Ishikawa (cell line): Measurements from ENCODE around the gene ZXDC.

Experiments
- CEBPB ChIP-seq: IDR thresholded peaks from 2 replicates; pipeline ENCODE4 v1.6.1; 2012
- CREB1 ChIP-seq: IDR thresholded peaks from 2 replicates; pipeline ENCODE4 v1.6.1; 2012; ENCODE audit warnings: low read depth
- EGR1 ChIP-seq: IDR thresholded peaks from 2 replicates; pipeline ENCODE4 v1.6.1; 2012
- EP300 ChIP-seq: IDR thresholded peaks from 2 replicates; pipeline ENCODE4 v1.6.1; 2012; ENCODE audit warnings: borderline replicate concordance
- FOXM1 ChIP-seq: IDR thresholded peaks from 2 replicates; pipeline ENCODE4 v1.6.1; 2012; ENCODE audit warnings: low read depth, borderline replicate concordance
- NFIC ChIP-seq: IDR thresholded peaks from 2 replicates; pipeline ENCODE4 v1.6.1; 2012
- RAD21 ChIP-seq: IDR thresholded peaks from 2 replicates; pipeline ENCODE4 v1.6.1; 2012; ENCODE audit warnings: low read depth
- TAF1 ChIP-seq: IDR thresholded peaks from 2 replicates; pipeline ENCODE4 v1.6.1; 2012; ENCODE audit warnings: low read depth, mild to moderate bottlenecking
- TCF12 ChIP-seq: IDR thresholded peaks from 2 replicates; pipeline ENCODE4 v1.6.1; 2012; ENCODE audit warnings: low read depth
- TEAD4 ChIP-seq: IDR thresholded peaks from 2 replicates; pipeline ENCODE4 v1.6.1; 2012
- YY1 ChIP-seq: IDR thresholded peaks from 2 replicates; pipeline ENCODE4 v1.6.1; 2012; ENCODE audit warnings: low read depth
- ZBTB7A ChIP-seq: IDR thresholded peaks from 2 replicates; pipeline ENCODE4 v1.6.1; 2012; ENCODE audit warnings: low read depth
- TF ChIP-seq, protein P1 (sequence below): IDR thresholded peaks from 2 replicates; pipeline ENCODE4 v1.6.1; 2012
- TF ChIP-seq, protein P2 (sequence below): IDR thresholded peaks from 2 replicates; pipeline ENCODE4 v1.6.1; 2012; ENCODE audit warnings: low read depth, mild to moderate bottlenecking
- TF ChIP-seq, protein P3 (sequence below): IDR thresholded peaks from 2 replicates; pipeline ENCODE4 v1.6.1; 2012

The ZXDC gene

DNA sequence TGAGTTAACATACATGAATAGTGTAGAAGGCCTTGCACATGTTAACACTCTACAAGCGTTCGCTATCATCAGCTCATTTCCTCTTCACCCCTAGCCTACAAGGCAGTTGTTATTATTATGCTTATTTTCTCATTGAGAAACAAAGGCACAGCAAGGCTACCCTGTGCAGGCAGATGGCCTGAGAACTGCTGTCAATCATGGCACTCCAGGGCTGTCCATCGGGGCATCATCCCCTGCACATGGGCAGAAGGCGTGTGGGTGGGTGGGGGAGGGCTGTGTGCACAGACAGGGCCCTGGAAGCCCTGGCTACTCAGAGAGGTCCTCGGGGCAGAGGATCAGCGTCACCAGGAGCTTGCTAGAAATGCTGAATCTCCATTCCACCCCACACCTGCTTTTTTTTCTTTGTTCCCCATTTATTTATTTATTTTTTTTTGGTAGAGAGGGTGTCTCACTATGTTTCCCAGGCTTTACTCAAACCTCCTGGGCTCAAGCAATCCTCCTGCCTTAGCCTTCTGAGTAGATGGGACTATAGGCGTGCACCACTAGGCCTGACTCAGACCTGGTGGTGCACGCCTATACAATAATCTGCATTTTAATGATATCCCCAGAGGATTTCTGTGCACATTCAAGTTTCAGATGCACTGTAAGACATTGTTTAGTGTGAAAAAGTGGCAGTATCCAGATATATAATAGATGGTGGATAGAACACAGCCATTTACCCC, 9.6 kb upstream of the ZXDC start:
- TF ChIP-seq, protein P1, sequence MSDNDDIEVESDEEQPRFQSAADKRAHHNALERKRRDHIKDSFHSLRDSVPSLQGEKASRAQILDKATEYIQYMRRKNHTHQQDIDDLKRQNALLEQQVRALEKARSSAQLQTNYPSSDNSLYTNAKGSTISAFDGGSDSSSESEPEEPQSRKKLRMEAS = no peak
- no peak for TF ChIP-seq TCF12
- TF ChIP-seq ZBTB7A = no peak
- no peak for TF ChIP-seq FOXM1
- TF ChIP-seq EP300 = no peak
- TF ChIP-seq, protein P2, sequence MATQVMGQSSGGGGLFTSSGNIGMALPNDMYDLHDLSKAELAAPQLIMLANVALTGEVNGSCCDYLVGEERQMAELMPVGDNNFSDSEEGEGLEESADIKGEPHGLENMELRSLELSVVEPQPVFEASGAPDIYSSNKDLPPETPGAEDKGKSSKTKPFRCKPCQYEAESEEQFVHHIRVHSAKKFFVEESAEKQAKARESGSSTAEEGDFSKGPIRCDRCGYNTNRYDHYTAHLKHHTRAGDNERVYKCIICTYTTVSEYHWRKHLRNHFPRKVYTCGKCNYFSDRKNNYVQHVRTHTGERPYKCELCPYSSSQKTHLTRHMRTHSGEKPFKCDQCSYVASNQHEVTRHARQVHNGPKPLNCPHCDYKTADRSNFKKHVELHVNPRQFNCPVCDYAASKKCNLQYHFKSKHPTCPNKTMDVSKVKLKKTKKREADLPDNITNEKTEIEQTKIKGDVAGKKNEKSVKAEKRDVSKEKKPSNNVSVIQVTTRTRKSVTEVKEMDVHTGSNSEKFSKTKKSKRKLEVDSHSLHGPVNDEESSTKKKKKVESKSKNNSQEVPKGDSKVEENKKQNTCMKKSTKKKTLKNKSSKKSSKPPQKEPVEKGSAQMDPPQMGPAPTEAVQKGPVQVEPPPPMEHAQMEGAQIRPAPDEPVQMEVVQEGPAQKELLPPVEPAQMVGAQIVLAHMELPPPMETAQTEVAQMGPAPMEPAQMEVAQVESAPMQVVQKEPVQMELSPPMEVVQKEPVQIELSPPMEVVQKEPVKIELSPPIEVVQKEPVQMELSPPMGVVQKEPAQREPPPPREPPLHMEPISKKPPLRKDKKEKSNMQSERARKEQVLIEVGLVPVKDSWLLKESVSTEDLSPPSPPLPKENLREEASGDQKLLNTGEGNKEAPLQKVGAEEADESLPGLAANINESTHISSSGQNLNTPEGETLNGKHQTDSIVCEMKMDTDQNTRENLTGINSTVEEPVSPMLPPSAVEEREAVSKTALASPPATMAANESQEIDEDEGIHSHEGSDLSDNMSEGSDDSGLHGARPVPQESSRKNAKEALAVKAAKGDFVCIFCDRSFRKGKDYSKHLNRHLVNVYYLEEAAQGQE = no peak
- TF ChIP-seq RAD21 = no peak
- TF ChIP-seq, protein P3, sequence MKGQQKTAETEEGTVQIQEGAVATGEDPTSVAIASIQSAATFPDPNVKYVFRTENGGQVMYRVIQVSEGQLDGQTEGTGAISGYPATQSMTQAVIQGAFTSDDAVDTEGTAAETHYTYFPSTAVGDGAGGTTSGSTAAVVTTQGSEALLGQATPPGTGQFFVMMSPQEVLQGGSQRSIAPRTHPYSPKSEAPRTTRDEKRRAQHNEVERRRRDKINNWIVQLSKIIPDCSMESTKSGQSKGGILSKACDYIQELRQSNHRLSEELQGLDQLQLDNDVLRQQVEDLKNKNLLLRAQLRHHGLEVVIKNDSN = no peak
- TF ChIP-seq TEAD4 = no peak
- TF ChIP-seq TAF1 = no peak
- TF ChIP-seq NFIC = no peak
- no peak for TF ChIP-seq CREB1
- no peak for TF ChIP-seq CEBPB
- TF ChIP-seq YY1 = no peak

DNA sequence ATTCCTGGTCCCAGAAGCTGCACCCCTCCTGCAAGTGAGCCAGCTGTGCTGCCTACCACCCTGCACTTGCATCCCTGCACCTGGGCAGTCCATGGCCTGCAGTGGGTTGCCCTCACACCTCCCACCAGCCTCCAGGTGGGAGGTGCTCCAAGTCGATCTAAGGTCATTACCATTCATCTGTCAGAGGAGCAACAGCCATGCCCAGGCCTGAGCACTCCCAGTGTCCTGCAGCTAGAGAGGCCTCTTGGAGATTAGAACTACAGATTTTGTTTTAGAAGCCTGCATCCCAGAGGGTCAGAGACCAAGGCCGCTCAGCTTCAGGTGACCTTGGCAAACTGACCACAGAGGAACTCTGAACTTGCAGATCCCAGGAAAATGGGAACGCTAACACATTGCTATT, 9.0 kb upstream of the ZXDC start:
- TF ChIP-seq, protein P1 = no peak
- no peak for TF ChIP-seq CEBPB
- no peak for TF ChIP-seq ZBTB7A
- TF ChIP-seq, protein P3 = no peak
- no peak for TF ChIP-seq YY1
- no peak for TF ChIP-seq FOXM1
- TF ChIP-seq TEAD4 = no peak
- TF ChIP-seq TAF1 = no peak
- TF ChIP-seq, protein P2 = no peak
- no peak for TF ChIP-seq CREB1
- no peak for TF ChIP-seq TCF12
- TF ChIP-seq RAD21 = no peak
- TF ChIP-seq NFIC = no peak
- no peak for TF ChIP-seq EGR1

DNA sequence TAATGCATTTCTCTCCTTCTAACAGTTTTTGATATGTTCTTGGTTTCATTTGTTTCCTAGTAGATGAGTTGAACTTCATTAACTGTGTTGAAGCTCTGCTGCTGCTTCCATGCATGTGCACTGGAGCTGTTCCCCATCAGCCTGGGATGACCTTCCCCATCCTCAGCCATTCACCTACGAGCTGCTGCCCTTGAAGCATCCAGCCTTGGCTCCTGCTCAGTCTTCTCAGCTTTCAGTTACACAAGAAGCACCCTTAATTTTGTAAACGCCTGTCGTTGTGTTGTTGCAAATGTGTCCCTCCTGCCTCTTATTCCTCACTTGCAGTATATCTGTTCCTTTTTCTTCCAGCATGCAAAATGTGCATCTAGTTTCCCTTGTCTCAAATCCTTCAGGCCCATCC, 8.5 kb upstream of the ZXDC start:
- TF ChIP-seq EP300 (no peak), YY1 (no peak), NFIC (no peak), RAD21 (no peak), CREB1 (no peak), TCF12 (no peak), EGR1 (no peak), TEAD4 (no peak)
- TF ChIP-seq, protein P1 = no peak
- TF ChIP-seq, protein P3 = no peak
- TF ChIP-seq, protein P2 = no peak

DNA sequence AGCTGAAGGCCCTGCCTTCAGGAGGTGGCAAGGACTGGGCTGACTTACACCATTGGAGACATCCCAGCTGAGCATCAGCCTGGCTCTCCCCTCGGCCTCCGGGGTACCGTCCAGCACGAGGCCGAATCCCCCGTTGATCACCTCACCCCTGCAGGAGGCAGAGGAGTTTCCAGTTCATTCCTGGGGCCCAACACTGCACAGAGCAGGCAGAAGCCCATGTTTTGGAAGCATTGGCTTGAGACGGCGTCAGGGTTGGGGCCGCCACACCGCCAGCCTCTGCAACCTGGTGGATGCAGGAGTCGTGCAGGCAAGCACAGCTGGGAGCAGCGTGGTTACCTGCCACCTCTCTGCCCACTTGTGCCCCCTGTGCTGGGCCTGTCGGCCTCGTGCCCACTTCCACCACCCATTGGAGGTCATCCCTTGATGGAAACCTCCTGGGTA, 7.7 kb upstream of the ZXDC start:
- TF ChIP-seq RAD21 (no peak), CEBPB (no peak), FOXM1 (no peak), TAF1 (no peak), EP300 (no peak), TCF12 (no peak), ZBTB7A (no peak), EGR1 (no peak), NFIC (no peak), TEAD4 (no peak)
- TF ChIP-seq, protein P3 = no peak
- TF ChIP-seq, protein P1 = no peak
